Measurements from ENCODE around the gene ADTRP. TPM values are rescaled to one million over a fixed set of nuclear protein-coding genes. Genes with fewer than 3 reads are reported as not detected.

Gene ADTRP
- total RNA-seq, 2 donors from 2014 or later = 1.0 TPM; not detected in 1

DNA sequence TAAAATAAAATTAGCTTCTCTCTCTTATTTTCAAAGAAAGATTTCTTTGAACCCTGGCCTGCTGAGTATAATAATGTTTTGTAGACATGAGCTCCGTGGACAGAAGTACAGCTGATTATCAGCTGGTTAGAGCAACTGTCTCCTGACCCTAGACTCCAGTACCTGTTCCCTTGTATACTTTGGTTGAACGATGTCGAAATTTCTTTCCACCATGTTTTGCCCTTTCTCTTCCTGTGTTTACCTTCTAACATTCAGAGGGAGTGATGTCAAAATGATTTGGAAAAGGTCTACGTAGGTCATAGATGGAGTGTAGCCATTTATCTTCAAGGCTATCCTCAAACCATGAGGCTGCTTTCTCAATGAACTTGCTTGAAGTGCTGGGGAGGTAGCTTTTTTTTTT is 16.8 kb upstream of the ADTRP start:
- ATAC-seq = no peak
- no peaks in the 10 kb centered on the region for H3K27me3 Mint-ChIP-seq
- H3K36me3 Mint-ChIP-seq = peaks cover 6% of the 10 kb centered on the region
- no peak overlapping the region for H3K27ac Mint-ChIP-seq
- no peaks in the 10 kb centered on the region for H3K4me1 Mint-ChIP-seq (ENCODE audit: low read depth in 2 of 2)
- H3K4me3 Mint-ChIP-seq = no peak overlapping the region
- H3K9me3 Mint-ChIP-seq = no peaks in the 10 kb centered on the region
- no peak for DNase-seq (ENCODE audit: low spot score)

GRCh38 chr6:11793277-11793676 is 14.7 kb upstream of the ADTRP start:
- no peak overlapping the region for H3K4me3 Mint-ChIP-seq
- no peaks in the 10 kb centered on the region for H3K9me3 Mint-ChIP-seq
- H3K4me1 Mint-ChIP-seq (ENCODE audit: low read depth in 2 of 2) = no peaks in the 10 kb centered on the region
- ATAC-seq = no peak
- H3K36me3 Mint-ChIP-seq = peaks cover 6% of the 10 kb centered on the region
- DNase-seq (ENCODE audit: low spot score) = no peak
- H3K27me3 Mint-ChIP-seq = no peaks in the 10 kb centered on the region
- H3K27ac Mint-ChIP-seq = no peak overlapping the region

DNA sequence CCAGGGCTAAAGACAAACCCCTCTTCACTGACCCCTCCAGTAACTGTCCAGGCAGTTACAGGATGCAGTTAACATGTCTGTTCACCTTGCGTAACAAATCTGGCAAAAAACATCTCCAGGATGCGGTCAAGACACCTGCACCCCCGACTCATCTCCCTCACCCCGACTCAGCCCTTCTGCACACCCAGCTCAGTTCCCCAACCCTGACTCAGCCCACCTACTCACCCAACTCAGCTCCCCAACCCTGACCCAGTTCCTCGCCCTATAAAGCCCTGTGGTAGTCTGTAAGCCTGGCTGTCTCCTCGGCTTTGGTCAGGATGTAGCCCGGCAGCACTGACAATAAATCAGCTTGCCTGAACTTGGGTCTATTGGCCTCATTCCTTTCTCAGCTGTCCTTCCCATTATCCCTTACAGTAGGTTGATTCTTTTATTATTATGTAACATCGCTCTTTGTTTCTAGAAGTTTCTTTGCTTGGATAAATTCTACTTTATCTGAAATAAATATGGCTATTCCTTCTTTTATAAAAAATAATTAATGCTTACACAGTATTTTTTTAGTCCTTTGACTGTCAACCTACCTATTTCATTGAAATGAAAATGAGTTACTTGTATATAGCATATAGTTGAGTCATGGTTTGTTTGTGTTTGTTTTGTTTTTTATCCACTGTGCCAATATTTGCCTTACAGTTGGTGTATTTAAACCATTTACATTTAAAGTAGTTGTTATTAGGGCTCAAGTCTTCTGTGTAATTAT is 12.9 kb upstream of the ADTRP start:
- no peaks in the 10 kb centered on the region for H3K27me3 Mint-ChIP-seq
- H3K4me3 Mint-ChIP-seq = no peak overlapping the region
- no peaks in the 10 kb centered on the region for H3K9me3 Mint-ChIP-seq
- peaks cover 6% of the 10 kb centered on the region for H3K36me3 Mint-ChIP-seq
- ATAC-seq (peak; percentile 61 to 77), DNase-seq (ENCODE audit: low spot score) (no peak)
- no peak overlapping the region for H3K27ac Mint-ChIP-seq
- no peaks in the 10 kb centered on the region for H3K4me1 Mint-ChIP-seq (ENCODE audit: low read depth in 2 of 2)

- no peak for DNase-seq (ENCODE audit: low spot score)
- H3K27ac Mint-ChIP-seq = no peak overlapping the region
- peaks cover 0 to 3% of the 10 kb centered on the region in 2 donors for H3K4me1 Mint-ChIP-seq (ENCODE audit: low read depth in 2 of 2)
- H3K27me3 Mint-ChIP-seq = no peaks in the 10 kb centered on the region
- H3K4me3 Mint-ChIP-seq = no peak overlapping the region
- no peak for ATAC-seq
- no peaks in the 10 kb centered on the region for H3K9me3 Mint-ChIP-seq
- H3K36me3 Mint-ChIP-seq = peaks cover 6% of the 10 kb centered on the region
Measured at GRCh38 chr6:11789744-11790143, 11.1 kb upstream of the ADTRP start.

GRCh38 chr6:11788043-11788442 is 9.4 kb upstream of the ADTRP start:
- no peak overlapping the region for H3K4me3 Mint-ChIP-seq
- ATAC-seq (no peak), DNase-seq (ENCODE audit: low spot score) (no peak)
- H3K9me3 Mint-ChIP-seq = no peaks in the 10 kb centered on the region
- H3K27me3 Mint-ChIP-seq = peaks cover 10 to 15% of the 10 kb centered on the region in 2 donors
- peaks cover 8% of the 10 kb centered on the region for H3K36me3 Mint-ChIP-seq
- peaks cover 0 to 6% of the 10 kb centered on the region in 2 donors for H3K4me1 Mint-ChIP-seq (ENCODE audit: low read depth in 2 of 2)
- H3K27ac Mint-ChIP-seq = no peak overlapping the region

- ATAC-seq (peak; percentile 79 to 93), DNase-seq (ENCODE audit: low spot score) (no peak)
- peak overlapping the region; percentile 12 for H3K4me3 Mint-ChIP-seq
- H3K9me3 Mint-ChIP-seq = no peaks in the 10 kb centered on the region
- peaks cover 0 to 6% of the 10 kb centered on the region in 2 donors for H3K4me1 Mint-ChIP-seq (ENCODE audit: low read depth in 2 of 2)
- peaks cover 11 to 18% of the 10 kb centered on the region in 2 donors for H3K27me3 Mint-ChIP-seq
- H3K27ac Mint-ChIP-seq = no peak overlapping the region
- H3K36me3 Mint-ChIP-seq = peaks cover 4% of the 10 kb centered on the region
Measured at GRCh38 chr6:11785774-11786579, 7.4 kb upstream of the ADTRP start.

- Mint-ChIP-seq H3K4me1 (ENCODE audit: low read depth in 2 of 2) (peaks cover 0 to 6% of the 10 kb centered on the region in 2 donors), H3K4me3 (peak overlapping the region; percentile 12), H3K27ac (no peak overlapping the region), H3K36me3 (peaks cover 4% of the 10 kb centered on the region), H3K9me3 (no peaks in the 10 kb centered on the region), H3K27me3 (peaks cover 11 to 18% of the 10 kb centered on the region in 2 donors)
- ATAC-seq (peak in 1 of 2 donors; percentile 48), DNase-seq (ENCODE audit: low spot score) (no peak)
Measured at GRCh38 chr6:11785415-11785773, 6.8 kb upstream of the ADTRP start.

DNA sequence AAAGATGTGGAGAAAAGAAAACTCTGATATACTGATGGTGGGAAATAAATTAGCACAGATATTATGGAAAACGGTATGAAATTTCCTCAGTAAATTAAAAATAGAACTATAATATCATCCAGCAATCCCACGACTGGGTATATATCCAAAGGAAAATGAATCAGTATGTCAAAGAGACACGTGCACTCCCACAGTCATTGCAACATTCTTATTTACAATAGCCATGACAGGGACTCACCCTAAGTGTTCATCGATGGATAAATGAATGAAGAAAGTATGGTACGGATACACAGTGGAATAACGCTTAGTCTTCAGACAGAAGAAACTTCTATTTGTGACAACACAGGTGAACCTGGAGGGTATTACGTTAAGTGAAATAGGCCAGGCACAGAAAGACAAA is 5.7 kb upstream of the ADTRP start:
- Mint-ChIP-seq H3K27ac (no peak overlapping the region), H3K27me3 (peaks cover 11 to 18% of the 10 kb centered on the region in 2 donors), H3K4me3 (no peak overlapping the region), H3K36me3 (peaks cover 4% of the 10 kb centered on the region), H3K9me3 (no peaks in the 10 kb centered on the region), H3K4me1 (ENCODE audit: low read depth in 2 of 2) (peaks cover 0 to 6% of the 10 kb centered on the region in 2 donors)
- ATAC-seq (no peak), DNase-seq (ENCODE audit: low spot score) (no peak)

DNA sequence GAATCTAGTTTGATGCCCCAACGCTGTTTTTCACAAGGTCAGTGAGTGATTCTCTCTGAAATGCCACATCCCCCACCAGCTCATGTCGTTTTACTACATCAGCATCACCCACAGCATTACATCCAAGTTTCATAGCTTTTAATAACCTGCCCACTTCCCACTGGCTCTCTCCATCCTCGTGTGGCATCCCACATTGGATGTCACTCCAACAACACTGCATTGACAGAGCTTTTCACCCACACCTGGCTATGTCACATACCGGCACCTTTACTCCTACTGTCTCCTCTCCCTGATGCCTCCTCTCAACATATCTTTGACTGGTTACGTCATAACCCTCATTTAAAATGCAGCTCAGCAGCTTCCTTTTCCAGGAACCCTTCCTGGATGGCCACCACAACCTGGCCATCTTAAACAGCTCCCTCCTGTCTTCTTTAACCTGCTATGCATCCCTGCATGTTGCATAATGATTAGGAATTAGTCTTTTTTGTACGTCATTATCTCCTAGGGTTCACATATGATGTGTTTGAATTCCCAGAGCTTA is 5.0 kb upstream of the ADTRP start:
- no peak for ATAC-seq
- DNase-seq (ENCODE audit: low spot score) = no peak
- Mint-ChIP-seq H3K4me3 (no peak overlapping the region), H3K4me1 (ENCODE audit: low read depth in 2 of 2) (peaks cover 0 to 6% of the 10 kb centered on the region in 2 donors), H3K9me3 (no peaks in the 10 kb centered on the region), H3K27ac (no peak overlapping the region), H3K36me3 (peaks cover 4% of the 10 kb centered on the region), H3K27me3 (peaks cover 11 to 18% of the 10 kb centered on the region in 2 donors)

DNA sequence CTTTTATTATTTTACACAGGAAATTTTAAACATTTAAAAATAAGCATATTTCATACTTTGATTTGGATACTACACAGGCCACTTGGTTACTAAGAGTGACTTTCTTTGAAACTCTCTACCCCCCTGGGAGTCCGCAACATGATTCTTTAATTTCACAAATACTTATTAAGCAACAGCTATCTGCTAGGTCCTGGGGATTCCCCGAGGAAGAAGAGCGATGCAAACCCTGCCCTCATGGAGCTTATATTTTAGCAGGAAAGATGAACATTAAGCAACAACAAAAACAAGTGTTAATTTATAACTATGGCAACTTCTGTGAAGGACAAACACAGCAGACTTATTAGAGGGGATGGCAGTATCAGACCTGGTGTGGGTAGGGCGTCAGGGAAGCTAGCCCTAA is 3.9 kb upstream of the ADTRP start:
- DNase-seq (ENCODE audit: low spot score) (no peak), ATAC-seq (no peak)
- no peak overlapping the region for H3K4me3 Mint-ChIP-seq
- peaks cover 0 to 6% of the 10 kb centered on the region in 2 donors for H3K4me1 Mint-ChIP-seq (ENCODE audit: low read depth in 2 of 2)
- H3K36me3 Mint-ChIP-seq = peaks cover 4% of the 10 kb centered on the region
- H3K27me3 Mint-ChIP-seq = peaks cover 11 to 25% of the 10 kb centered on the region in 2 donors
- H3K9me3 Mint-ChIP-seq = no peaks in the 10 kb centered on the region
- H3K27ac Mint-ChIP-seq = no peak overlapping the region

- H3K4me3 Mint-ChIP-seq = no peak overlapping the region
- peaks cover 17 to 25% of the 10 kb centered on the region in 2 donors for H3K27me3 Mint-ChIP-seq
- H3K27ac Mint-ChIP-seq = no peak overlapping the region
- no peaks in the 10 kb centered on the region for H3K9me3 Mint-ChIP-seq
- H3K4me1 Mint-ChIP-seq (ENCODE audit: low read depth in 2 of 2) = peaks cover 0 to 3% of the 10 kb centered on the region in 2 donors
- H3K36me3 Mint-ChIP-seq = peaks cover 4% of the 10 kb centered on the region
- no peak for DNase-seq (ENCODE audit: low spot score)
- no peak for ATAC-seq
Measured at GRCh38 chr6:11780097-11780428, 1.5 kb upstream of the ADTRP start.

DNA sequence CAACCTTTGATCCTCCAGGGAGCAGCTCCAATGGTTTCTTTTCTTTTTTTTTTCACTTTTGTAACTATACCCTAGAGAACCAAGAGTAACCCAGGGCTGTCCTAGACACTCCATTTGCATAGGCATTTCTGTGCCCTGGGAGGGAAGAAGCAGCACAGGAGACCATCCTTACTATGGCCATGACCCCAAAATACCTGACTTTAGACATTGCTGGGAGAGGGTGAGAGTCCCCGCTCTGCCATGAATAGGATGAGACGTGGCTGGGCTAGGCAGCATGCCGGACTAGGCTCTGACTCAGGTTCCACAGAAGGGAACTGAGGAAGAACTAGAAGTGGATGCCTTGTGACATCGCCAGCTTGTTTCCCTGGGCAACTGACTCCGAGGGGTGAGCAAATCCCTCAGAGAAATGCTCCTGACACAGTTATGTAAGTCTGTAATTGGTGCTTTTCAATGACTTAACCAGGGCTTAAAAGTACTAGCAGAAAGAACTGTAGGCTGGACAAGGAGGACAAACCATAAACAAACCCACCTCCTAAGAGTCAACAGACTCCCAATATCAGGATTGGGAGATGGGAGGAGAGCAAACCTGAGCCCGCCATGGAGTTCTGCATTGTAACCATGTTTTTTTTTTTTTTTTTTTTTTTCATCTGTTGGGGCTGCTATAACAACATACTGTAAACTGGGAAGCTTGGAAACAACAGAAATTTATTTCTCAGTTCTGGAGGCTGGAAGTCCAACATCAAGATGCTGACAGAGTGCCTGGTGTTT is 910 bp upstream of the ADTRP start:
- no peak for ATAC-seq
- Mint-ChIP-seq H3K4me1 (ENCODE audit: low read depth in 2 of 2) (peaks cover 0 to 3% of the 10 kb centered on the region in 2 donors), H3K4me3 (no peak overlapping the region), H3K36me3 (peaks cover 4% of the 10 kb centered on the region), H3K27ac (no peak overlapping the region), H3K9me3 (no peaks in the 10 kb centered on the region), H3K27me3 (peaks cover 17 to 24% of the 10 kb centered on the region in 2 donors)
- no peak for DNase-seq (ENCODE audit: low spot score)

- DNase-seq (ENCODE audit: low spot score) = no peak
Measured at GRCh38 chr6:11778036-11778435, 567 bp downstream of the ADTRP start.

More at GRCh38 chr6:11778036-11778435, 567 bp downstream of the ADTRP start:
- H3K9me3 Mint-ChIP-seq = no peaks in the 10 kb centered on the region
- H3K27ac Mint-ChIP-seq = no peak overlapping the region
- peaks cover 9 to 13% of the 10 kb centered on the region in 2 donors for H3K27me3 Mint-ChIP-seq
- ATAC-seq = no peak
- no peaks in the 10 kb centered on the region for H3K36me3 Mint-ChIP-seq
- H3K4me1 Mint-ChIP-seq (ENCODE audit: low read depth in 2 of 2) = no peaks in the 10 kb centered on the region
- no peak overlapping the region for H3K4me3 Mint-ChIP-seq
